Measurements from ENCODE around the gene TFCP2L1. TPM values are rescaled to one million over a fixed set of nuclear protein-coding genes. Genes with fewer than 3 reads are reported as not detected.
A peak's percentile ranks its signal among the peaks of the same experiment; 100 is the strongest.

The TFCP2L1 gene
- total RNA-seq, 4 donors from 2014 or later, result 0.39 to 1.6 (median 0.46) TPM

DNA sequence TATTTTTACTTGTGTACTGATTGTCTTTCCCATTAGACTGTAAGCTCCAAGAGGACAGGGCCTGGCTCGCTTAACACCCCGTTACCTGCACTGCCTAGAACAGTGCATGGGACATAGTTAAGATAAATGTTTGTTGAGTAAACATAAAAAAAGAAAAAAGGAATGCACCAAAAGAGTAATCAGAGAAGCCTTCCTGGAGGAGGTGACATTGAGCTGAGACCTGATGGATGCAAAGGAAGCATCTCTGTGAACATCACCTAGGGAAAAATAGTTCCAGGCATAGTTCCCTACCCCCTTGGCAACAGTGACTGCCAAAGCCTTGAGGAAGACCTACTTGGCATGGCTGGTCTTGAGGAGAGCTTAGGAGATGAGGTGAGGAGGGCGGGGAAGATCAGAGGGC lies 924 bp upstream of the TFCP2L1 start:
- Histone ChIP-seq H3K36me3 (no peaks in the 10 kb centered on the region), H3K27ac (replicated peaks in 1 of 4) (no peak overlapping the region), H3K4me3 (no peak overlapping the region), H3K9me3 (no peaks in the 10 kb centered on the region), H3K27me3 (peaks cover 0 to 55% (median 19%) of the 10 kb centered on the region in 4 donors), H3K4me1 (peaks cover 10 to 17% (median 16%) of the 10 kb centered on the region in 4 donors)
- intact Hi-C loops (cut with DNase I), result no loop called here
- no peak for TF ChIP-seq EP300 (IDR thresholded peaks at IDR 0.05)
- TF ChIP-seq, protein P1, sequence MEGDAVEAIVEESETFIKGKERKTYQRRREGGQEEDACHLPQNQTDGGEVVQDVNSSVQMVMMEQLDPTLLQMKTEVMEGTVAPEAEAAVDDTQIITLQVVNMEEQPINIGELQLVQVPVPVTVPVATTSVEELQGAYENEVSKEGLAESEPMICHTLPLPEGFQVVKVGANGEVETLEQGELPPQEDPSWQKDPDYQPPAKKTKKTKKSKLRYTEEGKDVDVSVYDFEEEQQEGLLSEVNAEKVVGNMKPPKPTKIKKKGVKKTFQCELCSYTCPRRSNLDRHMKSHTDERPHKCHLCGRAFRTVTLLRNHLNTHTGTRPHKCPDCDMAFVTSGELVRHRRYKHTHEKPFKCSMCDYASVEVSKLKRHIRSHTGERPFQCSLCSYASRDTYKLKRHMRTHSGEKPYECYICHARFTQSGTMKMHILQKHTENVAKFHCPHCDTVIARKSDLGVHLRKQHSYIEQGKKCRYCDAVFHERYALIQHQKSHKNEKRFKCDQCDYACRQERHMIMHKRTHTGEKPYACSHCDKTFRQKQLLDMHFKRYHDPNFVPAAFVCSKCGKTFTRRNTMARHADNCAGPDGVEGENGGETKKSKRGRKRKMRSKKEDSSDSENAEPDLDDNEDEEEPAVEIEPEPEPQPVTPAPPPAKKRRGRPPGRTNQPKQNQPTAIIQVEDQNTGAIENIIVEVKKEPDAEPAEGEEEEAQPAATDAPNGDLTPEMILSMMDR (IDR thresholded peaks at IDR 0.05), result no peak
- TF ChIP-seq POLR2AphosphoS5 (IDR thresholded peaks at IDR 0.05), result no peak
- no peak for TF ChIP-seq POLR2A (IDR thresholded peaks at IDR 0.05; ENCODE audit: low read depth)
- no peak for DNase-seq (ENCODE audit: extremely low spot score)
- 98% methylated on average over 3 of the region's 3 CpGs for WGBS

DNA sequence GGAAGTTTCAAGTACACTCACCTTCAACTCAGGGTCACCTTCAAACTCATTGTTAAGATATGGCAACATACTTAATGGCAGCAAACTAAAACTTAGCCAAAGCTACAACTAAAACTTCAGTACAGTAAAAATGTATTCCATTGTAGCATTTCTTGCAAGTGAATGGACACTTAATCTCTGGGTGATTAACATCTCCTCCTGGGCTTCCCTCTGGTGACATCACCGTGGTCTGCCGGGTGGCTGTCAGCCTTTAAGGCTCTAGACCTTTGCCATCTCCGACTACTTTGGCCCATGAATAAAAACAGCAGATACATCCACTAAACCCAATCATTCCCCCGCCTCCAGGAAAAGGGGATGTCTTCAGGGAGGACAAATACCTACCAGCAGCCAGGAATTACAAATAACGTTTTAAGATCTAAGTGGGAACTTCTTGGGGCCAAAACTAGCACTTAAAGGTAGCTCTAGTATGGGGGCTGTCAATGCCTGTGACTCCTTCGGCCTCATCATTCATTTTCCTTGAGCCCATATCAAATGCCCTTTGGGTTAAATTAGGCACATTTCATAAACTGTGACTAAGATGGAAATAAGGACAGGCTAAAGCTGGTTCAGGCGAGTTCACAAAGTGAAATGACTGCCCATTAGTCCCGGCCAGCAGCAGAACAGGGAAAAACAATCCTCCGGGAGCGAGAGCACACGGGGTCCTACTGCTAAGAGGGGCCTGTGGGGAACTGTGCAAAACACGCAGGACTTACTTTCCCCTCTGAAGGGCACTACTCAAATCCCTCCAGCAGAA lies 1.1 kb downstream of the TFCP2L1 start:
- Histone ChIP-seq H3K4me3 (peak overlapping the region; percentile 44 to 58 (median 48)), H3K36me3 (no peaks in the 10 kb centered on the region), H3K27me3 (peaks cover 0 to 68% (median 19%) of the 10 kb centered on the region in 4 donors), H3K9me3 (no peaks in the 10 kb centered on the region), H3K4me1 (peaks cover 10 to 17% (median 16%) of the 10 kb centered on the region in 4 donors), H3K27ac (replicated peaks in 1 of 4) (no peak overlapping the region)
- TF ChIP-seq EP300 (IDR thresholded peaks at IDR 0.05) (no peak), POLR2A (IDR thresholded peaks at IDR 0.05; ENCODE audit: low read depth) (no peak), POLR2AphosphoS5 (IDR thresholded peaks at IDR 0.05) (no peak)
- TF ChIP-seq, protein P1 (IDR thresholded peaks at IDR 0.05), result no peak
- DNase-seq (ENCODE audit: extremely low spot score), result no peak
- 54% methylated on average over 12 of the region's 12 CpGs for WGBS
- intact Hi-C loops (cut with DNase I), result no loop called here

DNA sequence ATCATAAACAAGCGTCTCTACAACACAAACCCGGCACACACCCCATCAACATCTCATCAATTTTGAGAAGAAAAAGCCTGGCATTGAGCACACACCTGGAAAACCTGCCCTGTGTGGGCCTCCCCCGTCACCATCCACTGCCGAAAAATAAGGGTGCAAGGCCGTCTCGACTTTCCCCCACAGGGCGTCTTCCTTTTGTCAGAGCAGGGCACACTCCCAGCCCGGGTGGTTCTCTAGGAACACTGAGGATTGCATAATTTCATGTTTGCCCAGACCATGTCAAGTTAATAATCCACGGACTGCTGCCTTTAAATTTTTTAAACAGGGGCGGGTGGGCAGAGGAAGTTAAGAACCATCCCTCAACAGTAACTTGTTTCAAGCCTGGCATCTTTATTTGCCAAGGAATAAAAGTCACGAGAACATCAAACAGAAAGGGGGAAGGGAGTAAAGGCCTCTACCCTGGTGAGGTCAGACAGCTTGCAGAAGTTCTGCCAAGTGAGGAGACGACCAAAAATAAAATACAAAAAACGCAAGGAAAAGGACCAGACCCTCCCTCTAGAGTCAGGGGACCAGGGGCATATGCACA lies 2.1 kb downstream of the TFCP2L1 start:
- H3K4me3 ChIP-seq, result no peak overlapping the region
- H3K27ac ChIP-seq (replicated peaks in 1 of 4), result no peak overlapping the region
- peaks cover 10 to 17% (median 16%) of the 10 kb centered on the region in 4 donors for H3K4me1 ChIP-seq
- H3K36me3 ChIP-seq, result no peaks in the 10 kb centered on the region
- 84% methylated on average over 13 of the region's 13 CpGs for WGBS
- intact Hi-C loops (cut with DNase I), result no loop called here
- no peak for DNase-seq (ENCODE audit: extremely low spot score)
- peaks cover 0 to 72% (median 19%) of the 10 kb centered on the region in 4 donors for H3K27me3 ChIP-seq
- TF ChIP-seq POLR2A (IDR thresholded peaks at IDR 0.05; ENCODE audit: low read depth), result no peak
- no peak for TF ChIP-seq POLR2AphosphoS5 (IDR thresholded peaks at IDR 0.05)
- TF ChIP-seq, protein P1 (IDR thresholded peaks at IDR 0.05), result no peak
- no peak for TF ChIP-seq EP300 (IDR thresholded peaks at IDR 0.05)
- no peaks in the 10 kb centered on the region for H3K9me3 ChIP-seq

GRCh38 chr2:121281694-121282093 lies 3.3 kb downstream of the TFCP2L1 start:
- intact Hi-C loops (cut with DNase I), result no loop called here
- no peak for DNase-seq (ENCODE audit: extremely low spot score)
- Histone ChIP-seq H3K27ac (replicated peaks in 1 of 4) (no peak overlapping the region), H3K36me3 (no peaks in the 10 kb centered on the region), H3K27me3 (peaks cover 0 to 72% (median 19%) of the 10 kb centered on the region in 4 donors), H3K4me1 (peaks cover 10 to 17% (median 16%) of the 10 kb centered on the region in 4 donors), H3K9me3 (no peaks in the 10 kb centered on the region), H3K4me3 (no peak overlapping the region)
- TF ChIP-seq, protein P1 (IDR thresholded peaks at IDR 0.05), result no peak
- TF ChIP-seq POLR2AphosphoS5 (IDR thresholded peaks at IDR 0.05) (no peak), EP300 (IDR thresholded peaks at IDR 0.05) (no peak), POLR2A (IDR thresholded peaks at IDR 0.05; ENCODE audit: low read depth) (no peak)
- 93% methylated on average over 7 of the region's 7 CpGs for WGBS

Measured in esophagus muscularis mucosa (tissue), 4 donors.